Left lung (tissue), 10 donors: ENCODE data around the gene SLC6A18. TPM values are rescaled to one million over a fixed set of nuclear protein-coding genes. Genes with fewer than 3 reads are reported as not detected.

ENCODE experiments used
- ATAC-seq: fragments of 200-7000 bp; cut with Tn5 transposase; one replicate; pipeline ENCODE4 v1.9.1; 2020; ENCODE audit warnings: moderate library complexity
- DNase-seq, 4 donors: peaks; one replicate each; pipeline ENCODE4 v3.0.0-alpha.2; 2013 to 2020
- H3K27ac ChIP-seq, 2 donors: fragments of 200-600 bp; sonication (generic) in 1 of 2; one replicate each; pipeline versions ENCODE4 v1.5.0 to v1.8.0; 2020 to 2021
- H3K27me3 ChIP-seq, 2 donors: fragments of 200-600 bp; sonication (generic) in 1 of 2; one replicate each; pipeline versions ENCODE4 v1.5.0 to v1.8.0; 2020 to 2021
- H3K36me3 ChIP-seq, 2 donors: fragments of 200-600 bp; sonication (generic) in 1 of 2; one replicate each; pipeline versions ENCODE4 v1.5.0 to v1.8.0; 2020 to 2021
- H3K4me1 ChIP-seq, 2 donors: fragments of 200-600 bp; one replicate each; pipeline ENCODE4 v1.8.0; 2021
- H3K4me3 ChIP-seq, 2 donors: fragments of 200-600 bp; sonication (generic) in 1 of 2; one replicate each; pipeline versions ENCODE4 v1.5.0 to v1.8.0; 2020 to 2021; ENCODE audit warnings: mild to moderate bottlenecking in 1 of 2
- H3K9me3 ChIP-seq, 2 donors: fragments of 200-600 bp; sonication (generic) in 1 of 2; one replicate each; pipeline versions ENCODE4 v1.5.0 to v1.8.0; 2020 to 2021
- intact Hi-C, 2 donors: fragments of 100-400 bp; cut with DNase I; formaldehyde crosslinking; loops; one replicate each; pipeline versions ENCODE4 v1.11.2 to v1.14.2; 2022
- polyA plus RNA-seq, 6 donors: library from polyadenylated mRNA; unstranded; fragments of 120-200 nt; gene quantifications; one replicate each; pipeline ENCODE4 v1.2.1, GENCODE V29; 2013; ENCODE audit not compliant: insufficient read length in 6 of 6
- total RNA-seq, 2 donors: library from RNA; stranded (reverse); fragmentation: NEBNext Ultra II Directional; extraction: Animal tissue kit (Norgen Biotek cat#: 25700); gene quantifications; one replicate each; pipeline ENCODE4 v1.2.1, GENCODE V29; 2021
- TF ChIP-seq, protein P1 (sequence below), 2 donors: fragments of 200-600 bp; sonication (generic) in 1 of 2; IDR thresholded peaks; one replicate each; pipeline versions ENCODE4 v1.5.0 to v1.8.0; 2021; ENCODE audit warnings: antibody characterized with exemption in 2 of 2
- donor health status: DM: no; HTN: yes; CAD: no.
- donor health status: DM: no; HTN: no; CAD: no.

The SLC6A18 gene
- total and polyA plus RNA-seq, 8 donors = 0.18 TPM; not detected in 7

DNA sequence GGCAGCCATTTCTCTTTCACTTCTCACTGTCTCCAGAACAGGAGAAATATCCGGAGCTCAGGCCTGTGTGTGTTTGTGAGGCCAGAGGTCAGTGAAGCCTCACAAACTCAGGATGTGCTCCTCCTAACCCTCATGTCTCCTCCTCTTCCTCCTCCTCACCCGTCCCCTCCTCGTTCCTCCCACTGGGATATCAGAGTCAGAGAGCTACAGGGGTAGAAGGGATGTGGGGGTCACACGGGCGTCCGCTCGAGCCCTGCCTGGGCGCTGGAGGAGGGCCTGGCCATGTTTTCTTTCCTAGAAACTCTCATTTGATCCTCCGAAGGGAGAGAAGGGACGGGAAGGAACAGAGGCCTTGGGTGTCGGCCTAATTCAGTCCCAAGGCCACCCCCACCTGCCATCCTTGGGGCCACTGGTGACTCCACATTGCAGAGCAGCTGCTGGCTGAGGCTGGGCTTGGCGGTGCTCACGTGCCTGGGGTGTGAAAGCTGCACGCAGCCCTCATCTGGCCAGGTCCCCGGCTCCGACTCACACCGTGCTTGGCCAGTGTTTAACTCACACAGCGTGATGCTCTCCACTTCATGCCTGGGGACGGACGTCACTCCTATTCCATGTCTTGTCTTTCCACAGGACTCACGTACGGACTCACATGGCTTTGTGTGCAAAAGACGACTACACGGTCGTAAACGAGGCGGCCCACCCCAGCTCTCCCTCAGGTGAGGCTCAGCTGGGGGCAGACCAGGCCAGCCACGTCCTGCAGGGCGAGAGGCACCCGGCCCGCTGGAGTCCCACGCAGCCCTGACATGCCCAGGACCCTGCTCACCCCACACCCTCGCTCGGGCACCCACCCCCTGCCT lies 46.4 kb upstream of the SLC6A18 start:
- Histone ChIP-seq H3K4me3 (no peak overlapping the region), H3K27me3 (peaks cover 0 to 4% of the 10 kb centered on the region in 2 donors), H3K36me3 (no peaks in the 10 kb centered on the region), H3K27ac (no peak overlapping the region), H3K4me1 (no peaks in the 10 kb centered on the region), H3K9me3 (no peaks in the 10 kb centered on the region)
- ATAC-seq (no peak), DNase-seq (peak in 1 of 4 donors; percentile 70)
- TF ChIP-seq, protein P1, sequence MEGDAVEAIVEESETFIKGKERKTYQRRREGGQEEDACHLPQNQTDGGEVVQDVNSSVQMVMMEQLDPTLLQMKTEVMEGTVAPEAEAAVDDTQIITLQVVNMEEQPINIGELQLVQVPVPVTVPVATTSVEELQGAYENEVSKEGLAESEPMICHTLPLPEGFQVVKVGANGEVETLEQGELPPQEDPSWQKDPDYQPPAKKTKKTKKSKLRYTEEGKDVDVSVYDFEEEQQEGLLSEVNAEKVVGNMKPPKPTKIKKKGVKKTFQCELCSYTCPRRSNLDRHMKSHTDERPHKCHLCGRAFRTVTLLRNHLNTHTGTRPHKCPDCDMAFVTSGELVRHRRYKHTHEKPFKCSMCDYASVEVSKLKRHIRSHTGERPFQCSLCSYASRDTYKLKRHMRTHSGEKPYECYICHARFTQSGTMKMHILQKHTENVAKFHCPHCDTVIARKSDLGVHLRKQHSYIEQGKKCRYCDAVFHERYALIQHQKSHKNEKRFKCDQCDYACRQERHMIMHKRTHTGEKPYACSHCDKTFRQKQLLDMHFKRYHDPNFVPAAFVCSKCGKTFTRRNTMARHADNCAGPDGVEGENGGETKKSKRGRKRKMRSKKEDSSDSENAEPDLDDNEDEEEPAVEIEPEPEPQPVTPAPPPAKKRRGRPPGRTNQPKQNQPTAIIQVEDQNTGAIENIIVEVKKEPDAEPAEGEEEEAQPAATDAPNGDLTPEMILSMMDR (IDR thresholded peaks at IDR 0.05) = no peak
- intact Hi-C loops = loop anchor here in 1 of 2 donors (10.0 kb wide), 1 partner anchor 254 kb away; no protein-coding TSS in a partner anchor

DNA sequence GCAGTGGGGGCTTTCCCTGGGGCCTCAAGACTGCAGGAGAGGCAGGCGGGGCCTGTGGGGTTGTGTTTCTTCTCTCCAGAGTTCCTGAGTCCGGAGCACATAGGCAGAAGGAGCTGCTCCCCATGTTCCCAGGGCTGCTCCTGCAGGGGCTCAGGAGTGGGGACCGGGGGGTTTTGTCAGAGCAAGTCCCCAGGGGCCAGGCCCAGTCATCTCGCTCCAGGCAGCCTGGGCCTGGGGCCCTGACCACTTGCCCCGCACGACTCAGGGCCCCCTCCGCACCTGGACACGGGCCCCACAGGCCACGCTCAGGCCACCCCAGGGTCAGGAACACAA lies 45.8 kb upstream of the SLC6A18 start:
- no peak for ATAC-seq
- Histone ChIP-seq H3K27me3 (peaks cover 0 to 4% of the 10 kb centered on the region in 2 donors), H3K4me3 (no peak overlapping the region), H3K9me3 (no peaks in the 10 kb centered on the region), H3K4me1 (no peaks in the 10 kb centered on the region), H3K36me3 (no peaks in the 10 kb centered on the region), H3K27ac (no peak overlapping the region)
- DNase-seq = peak in 1 of 4 donors; percentile 70
- TF ChIP-seq, protein P1 (IDR thresholded peaks at IDR 0.05) = no peak
- intact Hi-C loops = loop anchor here in 1 of 2 donors (10.0 kb wide), 1 partner anchor 255 kb away; no protein-coding TSS in a partner anchor

DNA sequence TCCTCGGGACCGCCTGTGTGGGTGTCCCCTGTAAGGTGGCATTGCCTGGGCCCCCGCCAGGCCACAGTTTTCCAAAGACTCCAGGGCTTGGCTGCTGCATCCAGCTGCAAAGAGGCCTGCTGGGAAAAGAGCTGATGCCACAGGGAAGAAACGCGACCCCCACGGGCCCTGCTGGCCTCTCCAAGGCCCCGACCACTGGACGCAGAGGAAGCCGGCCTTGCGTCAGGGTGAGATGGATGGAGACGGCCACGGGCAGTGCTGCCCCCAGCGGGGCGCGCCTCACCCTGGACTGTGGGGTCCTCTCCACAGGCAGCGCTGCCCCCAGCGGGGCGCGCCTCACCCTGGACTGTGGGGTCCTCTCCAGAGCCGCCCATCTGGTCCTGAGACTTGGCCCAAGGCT lies 45.1 kb upstream of the SLC6A18 start:
- no peak overlapping the region for H3K27ac ChIP-seq
- no peaks in the 10 kb centered on the region for H3K36me3 ChIP-seq
- intact Hi-C loops = no loop called here
- DNase-seq = peak in 1 of 4 donors; percentile 76
- H3K4me1 ChIP-seq = no peaks in the 10 kb centered on the region
- no peak for ATAC-seq
- H3K9me3 ChIP-seq = no peaks in the 10 kb centered on the region
- H3K27me3 ChIP-seq = peaks cover 0 to 4% of the 10 kb centered on the region in 2 donors
- TF ChIP-seq, protein P1 (IDR thresholded peaks at IDR 0.05) = no peak
- no peak overlapping the region for H3K4me3 ChIP-seq

DNA sequence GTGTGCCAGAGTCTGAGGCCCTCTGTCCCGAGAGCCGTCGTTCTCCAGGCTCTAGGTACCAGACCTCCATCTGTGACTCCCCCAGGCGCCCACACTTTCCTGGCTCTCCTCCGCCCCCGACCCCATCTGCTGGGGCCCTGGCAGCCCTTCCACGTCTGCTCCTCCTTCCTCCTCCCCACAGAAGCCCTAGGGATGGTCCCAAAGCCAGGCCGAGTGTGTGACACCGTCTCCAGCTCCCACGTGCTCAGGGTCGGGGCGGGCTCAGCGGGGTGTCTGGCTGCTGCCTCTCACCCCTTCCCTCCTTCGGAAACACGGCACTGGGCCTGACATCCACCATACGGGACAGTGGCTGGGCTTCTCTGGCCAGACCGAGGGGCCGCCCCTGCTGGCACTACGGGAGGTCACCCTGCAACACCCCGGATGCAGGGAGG lies 44.3 kb upstream of the SLC6A18 start:
- DNase-seq (peak in 2 of 4 donors; percentile 19 to 61), ATAC-seq (no peak)
- no peak overlapping the region for H3K27ac ChIP-seq
- H3K4me3 ChIP-seq = no peak overlapping the region
- TF ChIP-seq, protein P1 (IDR thresholded peaks at IDR 0.05) = no peak
- H3K9me3 ChIP-seq = no peaks in the 10 kb centered on the region
- H3K27me3 ChIP-seq = peaks cover 0 to 8% of the 10 kb centered on the region in 2 donors
- no peaks in the 10 kb centered on the region for H3K4me1 ChIP-seq
- intact Hi-C loops = no loop called here
- H3K36me3 ChIP-seq = no peaks in the 10 kb centered on the region
